ENCODE measurements around the gene BNC2.

Gene BNC2

GRCh38 chr9:16628413-16628812, 242.1 kb downstream of the BNC2 start:
- no peak for DNase-seq (ENCODE audit: low read depth in 3 of 3)

DNA sequence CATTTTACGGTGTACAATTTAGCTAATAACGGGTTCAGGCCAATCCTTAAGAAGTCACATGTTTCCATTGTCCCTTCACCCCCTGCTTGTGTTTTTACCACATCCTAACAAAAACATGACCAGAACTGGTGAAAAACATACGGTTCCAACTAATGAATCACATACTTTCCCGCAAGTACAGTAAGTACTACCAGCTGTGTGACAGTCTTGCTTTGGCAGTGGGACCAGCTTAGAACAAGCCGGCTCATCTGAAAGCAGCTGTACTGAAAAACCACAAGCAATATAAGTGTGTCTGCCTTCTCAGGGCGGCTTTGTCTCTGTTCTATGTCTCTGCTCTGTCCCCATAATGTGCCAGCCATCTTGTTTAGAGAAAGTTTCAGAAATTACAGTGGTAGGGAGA, 242.5 kb downstream of the BNC2 start:
- DNase-seq (ENCODE audit: low read depth in 3 of 3): no peak

DNA sequence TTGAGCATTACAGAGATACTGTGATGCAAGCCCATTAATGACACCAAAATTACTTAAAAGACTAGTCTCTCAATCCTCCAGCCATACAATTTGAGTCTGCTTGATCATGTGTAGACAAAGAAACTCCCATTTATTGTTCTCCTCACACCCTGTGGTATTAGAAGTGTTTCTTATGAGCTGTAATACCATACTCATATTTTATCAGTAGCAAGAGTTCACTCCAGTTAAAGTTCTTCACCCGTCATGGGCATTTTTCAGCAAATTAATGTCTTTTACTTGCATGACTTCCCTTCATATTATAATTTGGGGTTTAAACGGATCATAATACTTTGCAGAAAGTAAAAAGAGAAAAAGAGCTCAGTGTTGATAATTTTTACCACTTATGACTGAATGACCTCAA, 242.9 kb downstream of the BNC2 start:
- no peak for DNase-seq (ENCODE audit: low read depth in 3 of 3)

- DNase-seq (ENCODE audit: low read depth in 3 of 3): no peak
Measured at GRCh38 chr9:16626577-16627130, 243.8 kb downstream of the BNC2 start.

GRCh38 chr9:16625811-16626210, 244.7 kb downstream of the BNC2 start:
- DNase-seq (ENCODE audit: low read depth in 3 of 3): no peak

- no peak for DNase-seq (ENCODE audit: low read depth in 3 of 3)
Measured at GRCh38 chr9:16625161-16625631, 245.3 kb downstream of the BNC2 start.

DNA sequence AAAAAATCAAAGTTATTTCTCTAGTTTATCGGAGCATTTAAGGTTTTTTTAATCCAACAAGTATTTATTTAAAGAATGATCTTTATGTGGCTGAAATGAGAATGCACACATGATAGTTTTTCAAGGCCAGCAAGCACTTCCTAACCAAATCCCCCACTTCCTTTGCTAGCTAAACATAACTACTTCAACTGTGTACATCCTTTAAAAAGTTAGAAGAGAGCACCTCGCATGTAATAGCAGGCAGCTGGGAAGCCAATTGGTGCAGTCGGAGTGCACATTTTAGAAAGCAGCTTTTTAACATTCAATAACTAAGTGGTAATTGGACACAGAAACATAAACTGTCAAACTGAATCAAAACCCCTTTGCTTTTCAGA, 245.7 kb downstream of the BNC2 start:
- no peak for DNase-seq (ENCODE audit: low read depth in 3 of 3)

DNA sequence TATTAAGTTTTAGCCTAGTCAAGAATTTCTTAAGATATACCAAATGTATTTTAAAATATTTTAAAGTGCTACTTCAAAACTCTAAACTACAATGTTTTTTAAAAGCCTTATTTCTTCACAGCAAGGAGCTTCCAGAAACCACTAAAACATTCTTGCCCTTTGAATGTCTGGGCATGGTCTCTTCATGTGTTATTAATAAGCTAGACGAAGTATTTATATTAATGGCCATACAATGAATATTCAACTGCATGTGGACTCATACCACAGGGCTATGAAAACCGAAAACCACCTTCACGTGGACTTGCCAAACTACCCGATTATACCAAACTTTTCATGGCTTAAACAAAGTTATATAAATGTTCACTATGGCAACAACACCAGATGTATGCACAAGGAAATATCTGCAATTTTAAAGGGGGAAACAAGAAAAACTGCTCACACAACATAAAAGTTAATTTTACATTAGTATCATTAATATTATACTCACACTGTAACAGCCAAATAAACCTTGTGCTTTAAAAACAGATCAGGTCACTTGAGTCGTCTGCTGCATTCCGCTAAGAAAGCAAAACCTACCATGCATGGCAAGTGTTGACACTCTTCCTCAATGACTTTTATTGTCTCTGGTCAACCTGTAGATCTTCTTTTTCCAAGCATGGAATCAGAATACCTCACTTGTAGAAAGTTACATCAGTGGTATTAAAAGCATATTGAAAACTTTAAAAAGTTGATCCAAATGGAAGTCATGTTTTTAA, 246.3 kb downstream of the BNC2 start:
- DNase-seq (ENCODE audit: low read depth in 3 of 3): no peak

- DNase-seq (ENCODE audit: low read depth in 3 of 3): no peak
Measured at GRCh38 chr9:16622541-16622940, 247.9 kb downstream of the BNC2 start.

DNA sequence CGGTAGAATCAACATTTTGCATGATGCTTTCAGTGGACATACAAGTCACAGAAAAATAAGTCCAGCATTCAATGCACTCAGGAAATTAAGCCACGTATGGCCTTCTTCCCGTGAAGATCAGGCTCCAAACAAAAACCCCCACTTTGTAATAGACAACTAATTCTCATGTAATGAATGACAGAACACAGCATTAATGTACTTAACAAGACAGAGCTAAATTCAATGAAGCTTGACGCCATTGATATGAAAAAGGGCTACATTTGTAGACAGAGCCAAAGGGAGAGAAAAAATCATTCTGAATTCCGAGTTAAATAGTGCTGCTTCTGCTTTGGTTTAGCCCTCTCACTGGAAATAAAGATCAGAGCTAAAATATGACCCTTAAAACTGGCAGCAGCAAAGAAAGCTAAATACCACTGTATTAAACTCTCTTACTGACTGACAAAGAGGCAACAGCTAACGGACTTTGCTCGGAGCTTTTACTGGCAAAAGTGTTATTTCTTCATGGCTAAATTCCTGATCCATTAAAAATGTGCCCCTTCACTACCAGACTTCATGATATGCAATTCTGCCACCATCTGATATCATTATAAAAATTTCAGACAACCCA, 250.5 kb downstream of the BNC2 start:
- no peak for DNase-seq (ENCODE audit: low read depth in 3 of 3)

- no peak for DNase-seq (ENCODE audit: low read depth in 3 of 3)
Measured at GRCh38 chr9:16619402-16619801, 251.1 kb downstream of the BNC2 start.

GRCh38 chr9:16618524-16618923, 251.9 kb downstream of the BNC2 start:
- DNase-seq (ENCODE audit: low read depth in 3 of 3): no peak

DNA sequence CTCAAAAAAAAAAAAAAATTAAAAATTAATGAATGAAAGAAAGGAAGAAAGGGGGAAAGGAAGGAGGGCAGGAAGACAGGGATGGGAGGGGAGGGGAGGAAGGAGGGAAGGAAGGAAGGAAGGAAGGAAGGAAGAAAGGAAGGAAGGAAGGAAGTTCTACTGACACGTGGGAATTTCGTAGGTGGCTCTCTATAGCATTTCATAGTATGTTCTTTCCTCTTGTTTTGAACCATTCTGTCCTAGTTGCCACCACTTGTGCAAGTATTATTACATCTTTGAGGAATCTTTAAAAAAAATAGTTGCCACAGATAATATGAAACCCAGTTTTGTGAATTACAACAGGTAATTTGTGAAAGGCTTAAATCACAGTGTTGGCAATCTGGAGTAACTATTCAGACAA, 253.8 kb downstream of the BNC2 start:
- DNase-seq (ENCODE audit: low read depth in 3 of 3): no peak

DNA sequence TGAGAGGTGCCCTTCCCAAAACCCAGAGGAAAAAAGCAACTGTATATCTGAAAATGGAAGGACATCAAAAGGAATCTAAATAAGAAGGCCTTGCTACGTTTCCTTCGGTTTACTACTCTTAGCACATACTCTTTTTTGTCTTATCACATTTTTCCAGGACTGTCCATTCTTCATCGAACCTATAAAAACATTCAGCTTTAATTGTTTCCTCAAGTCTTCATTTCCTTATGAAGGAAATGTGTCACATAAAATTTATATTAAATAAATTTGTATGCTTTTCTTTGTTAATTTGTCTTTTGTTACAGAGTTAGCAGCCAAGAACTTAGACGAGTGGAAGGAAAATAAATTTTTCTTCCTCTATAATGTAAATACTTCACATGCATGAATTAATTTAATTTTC, 255.0 kb downstream of the BNC2 start:
- DNase-seq (ENCODE audit: low read depth in 3 of 3): no peak

DNA sequence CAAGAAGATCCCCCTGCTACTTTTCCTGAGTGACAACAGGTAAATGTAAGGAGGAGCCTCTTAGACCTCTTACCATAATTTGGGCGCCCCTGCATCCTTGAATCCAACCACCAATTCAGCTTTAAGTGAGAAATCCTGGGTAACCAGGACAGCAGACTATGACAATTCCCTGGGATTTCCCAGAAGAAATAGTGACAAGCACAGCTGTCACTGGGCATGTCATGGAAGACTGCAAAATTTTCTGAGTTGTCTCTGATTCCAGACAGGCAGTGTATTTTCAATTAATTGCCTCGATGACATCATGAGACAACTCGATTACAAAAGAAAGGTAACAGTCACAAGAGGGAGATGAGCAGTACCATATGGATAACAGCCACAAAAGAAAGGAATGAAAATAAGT, 256.9 kb downstream of the BNC2 start:
- DNase-seq (ENCODE audit: low read depth in 3 of 3): no peak

GRCh38 chr9:16613051-16613450, 257.4 kb downstream of the BNC2 start:
- no peak for DNase-seq (ENCODE audit: low read depth in 3 of 3)

DNA sequence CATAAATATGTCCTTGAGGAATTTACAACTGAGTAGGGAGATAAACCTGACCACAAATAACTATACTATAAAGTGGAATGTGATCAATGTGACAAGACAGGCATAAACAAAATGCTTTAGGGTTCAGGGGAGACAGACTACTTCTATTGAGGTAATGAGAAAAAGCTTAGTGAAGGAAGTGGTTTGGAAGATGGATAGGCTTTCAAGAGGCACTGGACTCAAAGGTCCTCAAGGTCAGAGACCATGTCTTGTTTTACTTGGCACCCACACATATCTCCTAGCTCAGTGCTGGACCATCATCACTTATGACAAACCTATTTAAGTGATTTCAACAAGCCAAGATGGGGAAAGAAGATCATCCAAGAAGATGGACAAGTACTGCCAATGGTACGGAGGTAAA, 257.8 kb downstream of the BNC2 start:
- no peak for DNase-seq (ENCODE audit: low read depth in 3 of 3)

DNA sequence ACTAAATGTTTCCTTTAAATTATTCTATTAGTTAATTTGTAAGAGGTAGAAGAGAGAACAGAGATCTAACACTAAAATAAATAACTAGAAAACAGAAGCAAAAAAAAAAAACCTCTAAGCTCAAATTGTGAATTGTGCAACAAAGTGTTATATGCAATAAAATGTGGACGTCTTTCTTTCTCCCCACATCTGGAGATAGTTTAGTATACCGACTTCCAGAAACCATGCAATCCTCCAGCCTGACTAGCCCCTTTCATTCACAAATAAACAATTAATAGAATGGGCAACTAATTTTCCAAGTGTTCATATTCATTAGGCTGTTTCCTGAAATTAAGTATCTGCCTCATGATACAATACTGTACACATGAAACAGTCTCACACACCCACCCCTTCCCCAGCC, 258.5 kb downstream of the BNC2 start:
- no peak for DNase-seq (ENCODE audit: low read depth in 3 of 3)

GRCh38 chr9:16611001-16611400, 259.5 kb downstream of the BNC2 start:
- no peak for DNase-seq (ENCODE audit: low read depth in 3 of 3)

GRCh38 chr9:16610538-16610937, 259.9 kb downstream of the BNC2 start:
- no peak for DNase-seq (ENCODE audit: low read depth in 3 of 3)

DNA sequence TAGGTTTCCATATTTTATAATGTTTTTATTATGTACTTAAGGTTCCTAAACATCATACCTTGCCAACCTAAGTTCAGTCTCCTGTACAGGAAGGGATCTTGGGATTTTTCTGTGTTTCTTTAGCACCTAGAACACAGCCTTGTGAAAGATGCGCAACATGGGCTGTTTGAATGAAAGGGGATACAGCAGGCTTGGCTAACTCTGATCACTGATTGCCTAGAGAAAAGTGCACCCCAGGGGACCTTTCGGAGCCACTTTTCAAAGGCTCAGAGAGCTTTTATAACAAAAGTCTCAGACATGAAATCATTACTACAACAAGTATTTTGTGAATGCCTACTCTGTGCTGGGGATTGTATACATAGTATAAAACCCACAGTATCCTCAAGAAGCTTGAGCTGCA, 261.6 kb downstream of the BNC2 start:
- no peak for DNase-seq (ENCODE audit: low read depth in 3 of 3)

DNA sequence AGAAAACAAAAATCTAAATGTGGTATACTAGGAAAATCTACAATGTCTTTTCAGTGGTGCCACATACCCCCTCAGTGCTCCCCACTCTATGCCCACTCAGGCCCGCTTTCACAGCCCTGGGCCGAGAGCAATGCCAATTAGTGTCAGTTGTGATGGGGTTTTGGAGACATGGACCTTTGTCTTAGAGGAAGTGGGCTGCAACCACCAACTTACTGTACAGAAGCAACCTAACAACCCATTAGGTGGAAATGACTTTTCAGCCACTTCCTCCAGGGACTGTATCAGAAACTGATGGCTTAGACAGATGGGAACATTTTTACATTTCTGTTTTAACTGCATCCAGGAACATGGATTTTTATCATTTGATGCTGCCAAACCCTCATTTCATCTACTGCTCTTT, 268.0 kb downstream of the BNC2 start:
- DNase-seq (ENCODE audit: low read depth in 3 of 3): no peak

- no peak for DNase-seq (ENCODE audit: low read depth in 3 of 3)
Measured at GRCh38 chr9:16601991-16602390, 268.5 kb downstream of the BNC2 start.
